GM21576 (cell line): ENCODE measurements around the gene OR2T1.
"Not testable (repeated sequence)": the region's sequence is repeated elsewhere in the genome, so short reads cannot be mapped to it uniquely, and the experiment has no call there.

Experiments used
- ATAC-seq: cut with Tn5 transposase; IDR thresholded peaks from one replicate; pipeline ENCODE4 v1.9.1; 2021; ENCODE audit warnings: mild to moderate bottlenecking, moderate library complexity; ENCODE audit not compliant: unreplicated experiment

OR2T1 gene, protein sequence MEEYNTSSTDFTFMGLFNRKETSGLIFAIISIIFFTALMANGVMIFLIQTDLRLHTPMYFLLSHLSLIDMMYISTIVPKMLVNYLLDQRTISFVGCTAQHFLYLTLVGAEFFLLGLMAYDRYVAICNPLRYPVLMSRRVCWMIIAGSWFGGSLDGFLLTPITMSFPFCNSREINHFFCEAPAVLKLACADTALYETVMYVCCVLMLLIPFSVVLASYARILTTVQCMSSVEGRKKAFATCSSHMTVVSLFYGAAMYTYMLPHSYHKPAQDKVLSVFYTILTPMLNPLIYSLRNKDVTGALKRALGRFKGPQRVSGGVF

DNA sequence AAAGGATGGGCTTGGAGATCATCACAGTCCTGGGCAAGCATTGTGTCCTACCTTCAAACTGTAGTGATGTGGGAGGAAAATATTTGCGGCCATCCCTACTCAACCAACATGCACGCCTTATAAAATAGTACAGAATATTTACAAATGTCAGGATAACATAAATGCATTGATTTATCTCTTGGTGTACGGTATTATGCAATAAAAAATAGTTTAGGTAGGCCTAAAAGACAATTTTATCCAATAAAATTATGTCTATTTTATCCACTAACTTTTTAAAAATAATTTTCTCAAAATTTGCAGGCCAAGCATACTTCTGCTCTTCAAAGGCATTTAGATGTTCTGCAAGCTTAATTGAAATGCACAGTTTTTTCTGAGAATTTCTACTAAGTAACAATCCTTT lies at the start of gene OR2T1:
Gene OR2T1 (plus strand): TSS at position 301 of the 400 bp plus-strand sequence. CDS start 3,100 bp downstream, outside the sequence.
- ATAC-seq = no peak

GRCh38 chr1:248359415-248359814 lies 43.4 kb upstream of the OR2T1 start:
- ATAC-seq = no peak

DNA sequence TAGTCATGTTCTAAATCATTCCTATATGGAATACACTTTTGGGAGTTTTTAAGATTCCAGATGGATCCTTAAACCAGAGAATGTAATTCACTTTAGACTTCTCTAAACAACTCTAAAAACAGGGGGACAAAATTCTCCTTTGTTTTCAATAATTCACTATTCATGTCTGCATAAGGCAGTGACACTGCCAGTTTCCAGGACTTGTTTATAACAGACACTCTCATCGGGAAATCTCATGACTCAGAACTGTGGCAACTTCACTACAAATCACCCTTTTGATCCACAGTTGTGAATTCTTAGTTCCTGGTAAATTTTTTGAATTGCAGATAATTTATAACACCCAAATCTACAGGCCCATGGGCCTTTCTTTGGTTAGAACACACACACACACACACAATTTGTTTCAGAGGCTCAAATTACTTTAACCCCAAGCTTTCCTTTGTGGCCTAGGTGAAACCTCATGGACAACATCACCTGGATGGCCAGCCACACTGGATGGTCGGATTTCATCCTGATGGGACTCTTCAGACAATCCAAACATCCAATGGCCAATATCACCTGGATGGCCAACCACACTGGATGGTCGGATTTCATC lies 41.6 kb upstream of the OR2T1 start, which contains the start of gene OR2T4:
Gene OR2T4 (plus strand): TSS at position 545 of the 595 bp plus-strand sequence. CDS start 0 bp downstream, at position 545.
- no peak for ATAC-seq

DNA sequence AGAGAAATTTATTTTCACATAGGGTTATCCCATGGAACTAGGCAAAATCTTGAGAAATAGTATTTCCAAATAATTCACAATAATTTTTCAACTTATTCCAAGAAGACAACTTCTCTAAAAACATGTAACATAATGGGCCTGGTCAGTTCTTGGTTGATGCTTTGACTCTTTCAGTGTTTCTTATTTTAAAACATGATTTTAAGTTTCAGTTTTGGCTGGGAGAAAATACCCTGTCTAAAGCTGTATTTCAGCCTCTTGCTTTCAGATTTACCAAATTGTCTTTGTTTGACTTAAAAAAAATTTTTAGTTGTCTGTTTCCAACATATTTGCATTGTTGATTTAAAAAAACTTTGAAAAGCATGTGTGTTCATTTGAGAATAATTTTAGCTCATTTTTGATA lies 36.2 kb upstream of the OR2T1 start:
- no peak for ATAC-seq

- peak; percentile 53 for ATAC-seq
Observed at GRCh38 chr1:248372394-248372793, 30.5 kb upstream of the OR2T1 start.

DNA sequence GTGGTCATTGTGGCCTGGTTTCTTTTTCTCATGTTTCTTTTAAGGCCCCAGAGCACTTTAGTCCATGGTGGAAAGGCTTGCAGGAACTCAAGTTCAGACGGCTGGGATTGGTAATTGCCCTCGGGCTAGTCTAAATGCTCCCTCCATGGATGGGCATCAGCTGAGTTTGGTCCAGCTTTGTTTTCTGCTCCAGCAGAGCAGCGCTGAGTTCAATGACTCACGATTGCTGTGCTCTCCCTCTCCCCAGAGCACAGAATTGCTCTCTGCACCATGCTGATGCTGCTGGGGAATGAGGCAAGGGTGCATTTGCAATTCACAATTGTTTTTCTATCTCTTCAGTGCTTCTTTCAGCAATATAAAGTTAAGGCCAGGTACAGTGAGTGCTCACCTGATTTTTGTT lies 29.1 kb upstream of the OR2T1 start:
- ATAC-seq = no peak

GRCh38 chr1:248375446-248375845 lies 27.4 kb upstream of the OR2T1 start, which contains the start of gene OR2T6:
OR2T6 (plus strand) TSS chr1:248375746; CDS start chr1:248387609, 11,863 bp downstream.
- ATAC-seq = no peak

DNA sequence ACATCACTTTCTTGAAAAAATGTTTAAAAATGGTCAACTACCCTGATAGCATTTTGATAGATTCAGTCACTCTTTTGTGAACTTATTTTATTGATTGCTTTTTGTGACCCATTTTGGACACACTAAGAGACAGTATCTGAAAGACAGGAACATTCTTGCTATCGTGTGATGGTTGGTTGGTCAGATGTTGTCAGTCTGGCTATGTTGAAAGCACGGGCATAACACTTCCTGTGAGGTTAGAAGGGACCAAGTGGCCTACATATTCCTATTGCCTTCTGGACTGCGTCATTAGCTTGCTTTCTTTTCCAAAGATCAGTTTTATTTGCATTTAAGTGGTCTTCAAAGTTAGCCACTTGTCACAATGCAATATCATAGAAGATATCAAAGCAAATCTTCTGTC lies 25.9 kb upstream of the OR2T1 start:
- ATAC-seq = no peak

DNA sequence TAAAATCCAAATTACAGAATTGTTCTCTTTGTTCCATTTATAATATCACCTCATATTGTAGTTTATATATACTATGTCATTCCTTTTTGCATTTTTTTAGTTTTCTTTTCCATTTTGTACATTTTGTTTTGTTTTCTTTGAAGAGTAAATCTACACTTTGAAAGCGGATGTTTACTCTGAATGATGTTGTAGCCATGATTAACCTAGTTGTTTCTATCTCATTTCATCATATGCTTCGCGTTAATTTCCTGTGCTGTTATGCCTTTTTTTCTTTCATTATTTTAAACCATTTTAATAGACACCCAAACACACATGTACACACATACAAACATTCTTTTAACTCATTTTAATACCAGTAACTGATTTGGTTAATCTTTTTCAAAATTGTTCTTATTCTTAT lies 22.0 kb upstream of the OR2T1 start:
- no peak for ATAC-seq

GRCh38 chr1:248388426-248388825 lies 14.4 kb upstream of the OR2T1 start:
- ATAC-seq = no peak

DNA sequence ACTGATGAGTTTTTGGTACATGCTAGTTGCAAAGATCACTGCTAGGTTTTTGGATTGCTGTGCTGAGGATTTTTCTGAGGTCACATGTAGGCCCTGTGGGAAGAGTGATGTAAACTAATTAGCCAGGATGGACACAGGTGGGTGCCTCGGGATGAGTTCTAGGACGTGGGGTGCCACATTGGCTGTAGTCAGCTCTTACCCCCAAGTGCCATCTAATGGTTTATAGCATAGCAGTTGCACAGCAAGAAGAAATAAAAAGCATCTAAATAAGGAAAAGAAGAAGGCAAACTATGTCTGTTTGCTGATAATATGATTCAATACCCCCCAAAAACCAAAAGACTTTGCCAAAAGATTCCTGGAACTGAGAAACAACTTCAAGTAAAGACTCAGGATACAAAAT lies 9.8 kb upstream of the OR2T1 start:
- ATAC-seq = no peak

DNA sequence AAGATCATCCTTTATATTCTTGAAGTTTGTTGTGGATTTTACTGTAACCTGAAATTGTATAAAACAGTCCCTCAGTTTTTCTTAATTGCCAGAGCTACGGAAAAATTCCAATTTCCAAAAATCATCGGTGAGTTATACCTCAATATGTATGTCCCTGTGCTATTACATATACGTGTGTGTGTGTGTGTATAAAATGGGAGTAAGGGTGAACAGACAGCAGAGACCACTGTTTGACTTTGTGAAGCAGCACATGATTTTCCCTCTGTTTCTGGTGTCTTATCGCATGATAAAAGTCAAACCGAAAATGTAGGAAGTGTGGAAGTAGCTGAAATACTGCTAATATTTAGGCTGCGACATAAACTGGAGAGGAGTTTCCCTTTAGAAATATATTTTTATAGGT lies 1.2 kb downstream of the OR2T1 start:
- no peak for ATAC-seq

DNA sequence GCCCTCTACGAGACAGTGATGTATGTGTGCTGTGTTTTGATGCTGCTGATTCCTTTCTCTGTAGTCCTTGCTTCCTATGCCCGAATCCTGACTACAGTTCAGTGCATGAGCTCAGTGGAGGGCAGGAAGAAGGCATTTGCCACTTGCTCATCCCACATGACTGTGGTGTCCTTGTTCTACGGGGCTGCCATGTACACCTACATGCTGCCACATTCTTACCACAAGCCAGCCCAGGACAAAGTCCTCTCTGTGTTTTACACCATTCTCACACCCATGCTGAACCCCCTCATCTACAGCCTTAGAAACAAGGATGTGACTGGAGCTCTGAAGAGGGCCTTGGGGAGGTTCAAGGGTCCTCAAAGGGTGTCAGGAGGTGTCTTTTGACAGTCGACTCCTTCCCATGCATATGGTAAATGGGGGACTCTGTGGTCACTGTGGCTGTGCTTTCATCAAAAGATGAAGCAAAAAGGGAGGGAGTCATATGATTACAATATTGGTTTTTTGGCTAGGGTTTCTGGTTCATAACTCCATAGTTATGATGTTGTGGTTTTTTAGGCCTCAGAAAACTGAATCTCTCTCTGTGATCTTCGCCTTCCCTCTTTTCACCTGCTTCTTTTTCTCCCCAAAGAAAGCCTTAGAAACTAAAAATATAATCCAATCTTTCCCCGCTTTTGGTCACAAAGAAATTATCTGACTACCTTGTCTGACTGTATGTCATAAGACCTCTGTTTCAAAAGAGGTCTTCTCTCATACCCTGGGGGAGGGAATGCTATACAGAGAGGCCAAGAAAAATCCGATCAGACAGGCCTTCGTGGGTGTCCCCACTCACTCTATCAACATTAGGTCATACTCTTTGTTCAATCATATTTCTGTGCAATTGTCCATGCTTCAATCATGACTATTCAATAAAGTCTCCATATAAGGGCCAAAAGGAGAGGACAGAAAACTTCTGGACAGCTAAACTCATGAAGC lies 4.2 kb downstream of the OR2T1 start:
- no peak for ATAC-seq

- peak; percentile 50 for ATAC-seq
Observed at GRCh38 chr1:248416226-248416625, 13.4 kb downstream of the OR2T1 start.

GRCh38 chr1:248417854-248418253 lies 15.0 kb downstream of the OR2T1 start:
- no peak for ATAC-seq

DNA sequence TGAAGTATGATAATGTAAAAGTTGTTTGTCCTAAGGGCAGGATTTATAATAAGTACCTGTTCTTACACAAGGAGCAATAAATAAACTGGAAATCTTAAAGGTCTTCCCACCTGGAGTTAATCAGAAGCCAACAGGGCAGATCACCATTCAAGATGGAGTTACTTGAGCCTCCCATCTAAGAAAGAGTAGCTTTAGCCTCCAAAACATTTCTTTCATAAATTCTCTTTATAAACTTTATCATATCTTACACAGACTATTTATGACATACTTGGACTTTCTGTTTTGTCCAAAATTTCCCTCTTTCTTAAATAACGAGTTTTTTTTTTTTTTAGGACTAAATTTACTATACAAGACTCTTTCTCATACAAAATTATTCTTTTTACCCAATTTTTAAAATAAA lies 18.5 kb downstream of the OR2T1 start:
- ATAC-seq = no peak

GRCh38 chr1:248427526-248428191 lies 24.8 kb downstream of the OR2T1 start:
- peak; percentile 28 for ATAC-seq

DNA sequence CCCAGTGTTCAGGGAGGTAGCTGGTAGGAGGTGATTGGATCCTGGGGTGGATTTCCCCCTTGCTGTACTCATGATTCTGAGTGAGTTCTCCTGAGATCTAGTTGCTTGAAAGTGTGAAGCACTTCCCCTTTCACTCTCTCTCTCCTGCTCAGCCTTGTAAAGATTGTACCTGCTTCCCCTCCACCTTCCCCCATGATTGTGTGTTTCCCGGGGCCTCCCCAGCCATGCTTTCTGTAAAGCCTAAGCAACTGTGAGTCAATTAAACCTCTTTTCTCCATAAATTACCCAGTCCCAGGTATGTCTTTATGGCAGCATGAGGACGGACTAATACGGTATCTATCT lies 25.3 kb downstream of the OR2T1 start:
- peak; percentile 94 for ATAC-seq

GRCh38 chr1:248431683-248432082 lies 28.8 kb downstream of the OR2T1 start:
- not testable (repeated sequence) for ATAC-seq

DNA sequence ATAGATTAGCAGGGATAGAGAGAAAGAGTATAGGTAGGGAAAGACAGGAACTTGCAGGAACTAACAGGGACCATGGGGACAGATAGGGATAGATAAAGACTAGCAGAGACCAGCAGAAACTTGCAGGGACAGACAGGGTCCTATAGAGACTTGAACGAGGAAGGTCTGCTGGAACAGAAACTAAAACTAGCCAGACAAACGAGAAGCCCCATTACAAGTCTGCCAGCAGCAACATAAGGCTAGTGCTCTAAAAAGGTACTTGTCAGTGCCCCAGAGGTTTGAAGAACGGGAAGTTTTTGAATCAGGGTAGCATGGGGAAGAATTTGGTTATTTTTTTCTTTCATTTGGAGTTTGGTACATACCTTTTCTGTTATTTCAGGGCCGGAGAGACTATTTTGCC lies 29.4 kb downstream of the OR2T1 start:
- peak; percentile 36 for ATAC-seq
